Coronary artery (tissue), 2 donors: ENCODE measurements around the gene LRRC45.

ENCODE experiments used
- DNase-seq: peaks from one replicate; pipeline ENCODE4 v3.0.0-alpha.2; 2017; ENCODE audit warnings: low spot score
- H3K27ac ChIP-seq, 2 donors: fragments of 200-600 bp; sonication (generic); one replicate each; pipeline ENCODE4 v1.5.1; 2016 to 2019
- H3K4me3 ChIP-seq: fragments of 200-600 bp; sonication (generic); 2 replicates; pipeline ENCODE4 v1.5.1; 2016; ENCODE audit warnings: mild to moderate bottlenecking, moderate library complexity
- CTCF ChIP-seq: fragments of 200-600 bp; sonication (generic); IDR thresholded peaks from one replicate; pipeline ENCODE4 v1.5.1; 2019; ENCODE audit warnings: antibody characterized with exemption

LRRC45 gene

GRCh38 chr17:82017612-82018151, 5.4 kb upstream of the LRRC45 start:
- no peak overlapping the region for H3K4me3 ChIP-seq
- no peak overlapping the region for H3K27ac ChIP-seq
- DNase-seq = no peak
- TF ChIP-seq CTCF = no peak

- Histone ChIP-seq H3K27ac (no peak overlapping the region), H3K4me3 (no peak overlapping the region)
- TF ChIP-seq CTCF = no peak
- no peak for DNase-seq
Observed at GRCh38 chr17:82018152-82018988, 4.7 kb upstream of the LRRC45 start.

- H3K27ac ChIP-seq = no peak overlapping the region
- no peak for DNase-seq
- TF ChIP-seq CTCF = no peak
Observed at GRCh38 chr17:82018989-82019689, 4.0 kb upstream of the LRRC45 start.

GRCh38 chr17:82019690-82020571, 3.2 kb upstream of the LRRC45 start:
- no peak for TF ChIP-seq CTCF
- Histone ChIP-seq H3K27ac (no peak overlapping the region), H3K4me3 (no peak overlapping the region)
- no peak for DNase-seq

More at GRCh38 chr17:82018989-82019689, 4.0 kb upstream of the LRRC45 start:
- H3K4me3 ChIP-seq = no peak overlapping the region

GRCh38 chr17:82020572-82021106, 2.5 kb upstream of the LRRC45 start:
- DNase-seq = no peak
- Histone ChIP-seq H3K27ac (no peak overlapping the region), H3K4me3 (no peak overlapping the region)
- no peak for TF ChIP-seq CTCF

GRCh38 chr17:82021107-82021899, 1.8 kb upstream of the LRRC45 start:
- no peak overlapping the region for H3K27ac ChIP-seq
- peak overlapping the region; percentile 95 for H3K4me3 ChIP-seq
- no peak for DNase-seq
- peak; percentile 38 for TF ChIP-seq CTCF
